Airway epithelial cell (primary cell): ENCODE measurements around the gene HSFY1. TPM values are rescaled to one million over a fixed set of nuclear protein-coding genes. Genes with fewer than 3 reads are reported as not detected.

Source experiments
- total RNA-seq: library from RNA; depleted of rRNA; stranded (reverse); fragments of >200 nt; gene quantifications from 2 replicates; pipeline ENCODE4 v1.2.3, GENCODE V29; 2015

The HSFY1 gene, protein sequence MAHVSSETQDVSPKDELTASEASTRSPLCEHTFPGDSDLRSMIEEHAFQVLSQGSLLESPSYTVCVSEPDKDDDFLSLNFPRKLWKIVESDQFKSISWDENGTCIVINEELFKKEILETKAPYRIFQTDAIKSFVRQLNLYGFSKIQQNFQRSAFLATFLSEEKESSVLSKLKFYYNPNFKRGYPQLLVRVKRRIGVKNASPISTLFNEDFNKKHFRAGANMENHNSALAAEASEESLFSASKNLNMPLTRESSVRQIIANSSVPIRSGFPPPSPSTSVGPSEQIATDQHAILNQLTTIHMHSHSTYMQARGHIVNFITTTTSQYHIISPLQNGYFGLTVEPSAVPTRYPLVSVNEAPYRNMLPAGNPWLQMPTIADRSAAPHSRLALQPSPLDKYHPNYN
- not detected in 2 replicates for total RNA-seq

DNA sequence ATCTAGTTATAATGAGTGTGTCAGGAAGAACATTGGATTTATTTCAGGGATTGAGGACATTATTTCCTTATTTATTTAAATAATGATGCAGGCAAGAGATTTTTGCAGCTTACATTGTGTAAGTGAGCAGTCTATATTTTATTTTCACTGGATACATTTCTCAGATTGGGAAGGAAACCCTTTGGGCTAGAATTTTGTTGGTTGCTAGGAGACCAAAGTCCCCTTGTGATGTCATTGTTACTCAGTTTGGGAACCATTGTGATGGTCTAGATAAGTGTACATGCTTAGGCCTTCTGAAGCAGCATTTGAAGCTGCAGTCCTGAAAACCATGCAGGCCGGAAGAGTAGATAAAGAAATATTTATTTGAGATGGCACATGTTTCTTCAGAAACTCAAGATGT lies at the start of gene HSFY1:
Gene HSFY1 (plus strand): TSS at position 301 of the 400 bp plus-strand sequence. CDS start 68 bp downstream, at position 369.

Other genes with a start within 250 kb of the HSFY1 start
- not detected in 2 replicates for gene HSFY2, start 227.0 kb downstream of the HSFY1 start, total RNA-seq